Fibroblast of villous mesenchyme (primary cell): ENCODE data around the gene FAM174C. TPM values are rescaled to one million over a fixed set of nuclear protein-coding genes. Genes with fewer than 3 reads are reported as not detected.

ENCODE experiments used
- DNase-seq: peaks from one replicate; pipeline ENCODE4 v3.0.0-alpha.2; 2010; ENCODE audit warnings: low read depth
- H3K4me3 ChIP-seq: 2 replicates; pipeline ENCODE4 v1.5.1; 2011; ENCODE audit warnings: low read depth, mild to moderate bottlenecking, low read length
- CTCF ChIP-seq: IDR thresholded peaks from 2 replicates; pipeline ENCODE4 v1.5.1; 2012; ENCODE audit warnings: low read depth, mild to moderate bottlenecking, low read length; ENCODE audit not compliant: insufficient read depth
- total RNA-seq: library from RNA; depleted of rRNA; stranded (reverse); fragments of >200 nt; gene quantifications from 2 replicates; pipeline ENCODE4 v1.2.3, GENCODE V29; 2012

Gene FAM174C
- total RNA-seq, 1 donor, result 17.3 TPM

DNA sequence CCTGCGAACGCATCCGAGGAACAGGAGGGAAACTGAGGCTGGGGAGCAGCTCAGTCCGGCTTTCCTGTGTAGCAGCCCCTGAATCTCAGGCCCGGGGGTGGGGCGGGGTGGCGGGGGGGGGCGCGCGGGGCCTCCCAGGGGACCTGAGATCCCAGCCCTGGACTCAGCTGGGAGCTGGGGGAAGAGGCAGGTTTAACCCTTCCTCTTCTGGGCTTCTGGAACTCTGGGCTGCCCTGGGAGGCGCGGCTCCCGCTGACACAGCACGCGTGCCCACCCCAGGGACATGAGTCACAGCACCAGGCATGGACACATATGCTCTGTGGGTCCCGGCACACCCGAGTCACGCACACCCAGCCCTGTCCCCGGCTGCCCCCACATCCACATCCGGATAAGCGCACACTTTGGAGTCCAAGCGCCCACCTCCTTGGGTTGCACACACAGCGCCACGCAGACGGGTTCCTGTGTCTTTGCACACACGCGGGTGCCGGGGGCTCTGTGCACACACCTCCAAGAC lies 9.7 kb upstream of the FAM174C start:
- no peak for TF ChIP-seq CTCF
- peak overlapping the region; percentile 63 for H3K4me3 ChIP-seq
- DNase-seq, result peak; percentile 76

DNA sequence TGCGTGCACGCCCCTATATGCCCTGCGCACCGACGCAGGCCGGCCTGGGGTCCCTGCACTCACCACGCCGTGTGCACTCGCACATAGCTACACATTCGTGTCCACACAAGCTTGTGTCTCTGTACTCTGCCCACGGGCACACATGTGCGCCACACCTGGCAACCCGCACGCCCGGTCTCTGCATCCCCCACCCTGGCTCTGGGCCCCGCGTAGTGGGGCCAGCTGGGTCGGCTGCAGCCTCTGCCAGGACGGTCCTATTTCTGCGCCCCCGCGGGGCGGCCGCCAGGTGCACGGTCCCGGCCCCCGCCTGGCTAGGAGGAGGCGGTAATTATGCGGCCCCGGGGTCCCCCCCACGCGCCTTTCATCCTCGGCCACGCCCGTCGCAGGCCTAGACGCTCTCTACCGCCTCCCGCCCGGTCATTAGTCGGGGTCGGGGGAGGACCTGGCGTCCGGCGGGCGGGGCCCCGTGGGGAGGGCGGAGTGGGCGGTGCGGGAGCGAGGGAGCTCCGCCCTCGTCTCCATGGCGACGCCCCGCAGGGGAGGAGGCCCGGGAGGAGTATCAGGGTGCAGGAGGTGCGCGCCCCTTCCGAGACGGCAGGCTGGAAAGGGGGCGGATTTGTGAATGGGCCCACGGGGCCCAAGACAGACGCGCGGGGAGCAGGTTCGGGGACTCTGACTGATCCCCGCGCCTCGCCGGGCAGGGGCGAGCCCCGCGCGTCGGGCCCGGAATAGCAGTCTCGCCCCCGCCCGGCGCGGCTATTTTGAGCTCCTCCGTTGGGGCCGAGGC lies 9.0 kb upstream of the FAM174C start:
- DNase-seq, result peak; percentile 83

DNA sequence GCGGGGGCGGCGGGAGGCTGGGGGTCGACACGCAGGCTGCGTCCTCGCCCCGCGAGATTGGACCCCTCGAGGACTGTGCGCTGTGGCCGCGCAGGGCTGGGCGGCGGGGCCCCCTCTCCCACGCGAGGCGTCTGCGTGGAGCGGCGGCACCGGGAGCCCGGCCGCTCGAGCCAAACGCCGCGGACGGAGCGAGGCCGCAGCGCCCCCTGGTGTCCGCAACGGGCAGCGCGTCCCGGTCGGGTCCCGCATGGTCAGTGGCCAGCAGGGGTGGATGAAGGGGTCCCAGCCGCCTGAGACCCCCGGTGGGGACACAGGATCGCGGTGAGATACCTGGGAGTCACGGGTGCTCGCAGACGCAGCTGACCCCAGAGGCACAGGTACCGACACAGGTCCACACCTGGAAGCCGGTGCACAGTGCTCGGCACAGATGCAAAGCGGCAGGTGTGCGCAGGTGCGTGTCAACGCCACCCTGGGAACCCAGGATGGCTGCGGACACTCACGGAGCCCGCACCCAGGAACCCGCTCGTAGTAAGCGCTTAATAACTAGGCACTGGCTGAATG lies 8.3 kb upstream of the FAM174C start:
- peak; percentile 75 for TF ChIP-seq CTCF
- no peak for DNase-seq
- H3K4me3 ChIP-seq, result peak overlapping the region; percentile 63

More for the DNA sequence above, 9.0 kb upstream of the FAM174C start:
- TF ChIP-seq CTCF, result no peak
- peak overlapping the region; percentile 63 for H3K4me3 ChIP-seq

DNA sequence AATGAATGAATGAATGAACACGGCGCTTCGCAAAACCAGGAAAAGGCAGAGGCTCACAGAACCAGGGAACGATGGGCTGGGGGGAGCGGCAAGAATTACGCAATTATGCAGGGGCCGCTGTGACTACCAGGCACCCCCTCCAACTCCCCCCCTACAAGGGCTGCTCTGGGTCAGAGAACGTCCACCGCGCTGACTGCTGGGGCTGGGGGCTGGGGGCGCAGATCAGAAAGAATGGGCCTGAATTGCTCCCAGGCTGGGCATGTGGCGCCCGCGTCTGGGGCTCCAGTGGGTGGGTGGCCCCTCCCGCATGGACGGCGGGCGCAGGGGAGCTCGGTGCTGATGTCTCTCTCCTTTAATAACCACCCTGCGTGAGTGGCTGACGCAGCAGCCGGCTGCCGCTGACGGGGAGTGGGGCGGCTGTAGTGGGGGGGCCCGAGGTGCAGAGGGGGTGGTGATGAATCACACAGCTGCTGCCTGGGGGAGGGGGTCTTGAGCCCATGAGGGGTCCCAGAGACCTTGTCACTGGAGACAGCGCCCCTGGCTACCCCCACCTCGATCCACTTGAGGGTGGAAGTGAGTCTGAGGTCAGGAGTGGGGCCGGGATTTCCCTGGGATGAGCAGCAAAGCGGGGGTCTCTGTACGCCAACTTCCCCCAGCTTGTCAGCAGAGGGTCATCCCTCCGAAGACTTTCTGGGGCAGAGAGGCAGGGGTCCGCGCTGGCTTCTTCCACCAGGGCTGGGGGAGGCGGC lies 7.7 kb upstream of the FAM174C start:
- no peak for DNase-seq
- H3K4me3 ChIP-seq, result peak overlapping the region; percentile 25
- TF ChIP-seq CTCF, result no peak

DNA sequence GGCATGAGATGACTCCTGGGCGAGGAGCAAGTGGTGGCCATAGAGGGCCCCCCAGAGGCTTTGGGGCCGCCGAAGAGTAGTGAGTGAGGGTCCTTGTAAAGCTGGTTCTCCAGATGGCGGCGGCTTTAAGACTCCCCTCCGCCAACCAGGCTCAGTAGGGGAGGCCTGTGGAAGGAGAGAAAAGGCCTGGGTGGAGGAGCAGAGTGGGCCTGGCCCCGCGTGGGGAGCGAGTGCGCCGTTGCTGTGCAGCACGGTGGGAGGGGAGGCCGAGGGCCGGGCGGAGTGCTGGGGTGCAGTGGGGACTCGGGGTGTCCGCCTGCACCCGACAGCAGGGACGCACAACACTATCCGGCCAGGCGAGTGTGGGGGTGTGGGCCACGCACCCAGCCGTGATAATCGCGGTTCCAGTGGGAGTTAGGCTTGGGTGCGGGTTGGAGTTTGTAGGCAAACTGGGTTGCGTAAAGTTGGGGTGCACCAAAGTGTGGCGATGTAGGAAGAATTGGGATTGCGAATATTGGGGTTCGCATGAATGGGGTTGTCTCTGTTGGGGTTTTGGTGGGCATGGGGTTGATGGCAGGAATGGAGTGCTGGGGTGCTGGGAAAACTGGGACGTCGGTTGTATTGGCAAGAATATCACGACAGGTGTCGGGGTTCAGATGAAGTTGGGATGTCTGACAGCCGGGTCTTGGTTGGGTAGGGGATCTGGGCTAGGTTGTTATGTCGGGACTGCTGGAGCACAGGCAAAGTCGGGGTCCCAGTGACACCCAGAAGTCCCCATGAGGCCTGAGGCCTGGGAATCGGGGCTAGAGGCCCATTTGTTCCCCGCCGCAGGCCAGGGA lies 6.9 kb upstream of the FAM174C start:
- no peak overlapping the region for H3K4me3 ChIP-seq
- no peak for TF ChIP-seq CTCF
- DNase-seq, result no peak

- peak within 1 kb of the TSS; percentile 82 for H3K4me3 ChIP-seq
- peak; percentile 100 for DNase-seq
- no peak for TF ChIP-seq CTCF
These were observed 6.3 kb upstream of the FAM174C start, which contains the start of gene CIRBP for GRCh38 chr19:1269065-1269477. Gene CIRBP (plus strand): TSS chr19:1269332. CDS start chr19:1270934, 1,602 bp downstream.
